GM19035 (cell line): ENCODE results near the gene GTF2F2.

Experiments used
- ATAC-seq: cut with Tn5 transposase; IDR thresholded peaks from one replicate; pipeline ENCODE4 v1.9.1; 2021; ENCODE audit not compliant: unreplicated experiment

The GTF2F2 gene

GRCh38 chr13:45209229-45209628, 88.9 kb downstream of the GTF2F2 start:
- no peak for ATAC-seq

DNA sequence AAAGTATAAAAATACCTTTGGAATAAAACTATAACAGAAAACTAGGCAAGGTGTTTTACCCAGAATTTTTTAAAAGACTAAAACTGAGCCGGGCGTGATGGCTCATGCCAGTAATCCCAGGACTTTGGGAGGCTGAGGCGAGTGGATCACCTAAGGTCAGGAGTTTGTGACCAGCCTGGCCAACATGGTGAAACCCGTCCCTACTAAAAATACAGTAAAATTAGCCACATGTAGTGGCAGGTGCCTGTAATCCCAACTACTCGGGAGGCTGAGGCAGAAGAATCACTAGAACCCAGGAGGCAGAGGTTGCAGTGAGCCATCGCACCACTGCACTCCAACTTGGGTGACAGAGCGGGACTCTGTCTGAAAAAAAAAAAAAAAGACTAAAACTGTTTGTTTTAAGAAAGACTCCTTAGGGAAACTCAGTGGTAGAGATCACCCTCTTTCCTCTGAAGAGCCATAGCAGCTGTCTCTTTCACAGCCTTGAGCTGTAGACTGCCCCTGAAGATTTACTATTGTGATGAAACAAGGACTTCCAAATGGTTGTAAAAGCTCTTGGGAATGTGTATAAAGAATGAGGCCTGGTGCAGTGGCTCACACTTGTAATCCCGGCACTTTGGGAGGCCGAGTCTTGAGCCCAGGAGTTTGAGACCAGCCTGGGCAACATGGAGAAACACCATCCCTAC, 95.2 kb downstream of the GTF2F2 start:
- ATAC-seq: no peak

GRCh38 chr13:45216193-45216592, 95.9 kb downstream of the GTF2F2 start:
- ATAC-seq: no peak

- no peak for ATAC-seq
These were observed 98.4 kb downstream of the GTF2F2 start for GRCh38 chr13:45218689-45219088.

GRCh38 chr13:45219123-45219891, 99.0 kb downstream of the GTF2F2 start:
- ATAC-seq: no peak

GRCh38 chr13:45219938-45220375, 99.6 kb downstream of the GTF2F2 start:
- no peak for ATAC-seq

DNA sequence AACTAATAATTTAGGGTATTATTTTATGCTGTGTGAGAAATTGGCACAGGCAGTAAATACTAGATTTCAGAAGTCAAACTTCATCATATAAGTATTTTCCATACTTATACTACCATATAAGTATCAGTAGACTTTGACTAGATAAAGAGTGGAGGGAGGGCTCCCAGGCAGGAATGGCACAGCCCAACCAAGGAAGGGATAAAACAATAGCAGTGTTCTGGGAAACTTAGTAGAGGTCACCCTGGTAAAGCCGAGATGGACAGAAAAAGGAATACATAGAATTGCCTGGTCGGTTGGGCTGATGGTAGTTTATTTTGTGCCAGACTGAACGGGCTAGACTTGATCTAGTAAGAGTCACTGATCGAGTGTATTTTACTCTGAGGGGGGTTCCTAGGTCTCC, 100.1 kb downstream of the GTF2F2 start:
- ATAC-seq: no peak

- no peak for ATAC-seq
These were observed 102.2 kb downstream of the GTF2F2 start for GRCh38 chr13:45222516-45222915.

GRCh38 chr13:45222919-45223318, 102.6 kb downstream of the GTF2F2 start:
- no peak for ATAC-seq

DNA sequence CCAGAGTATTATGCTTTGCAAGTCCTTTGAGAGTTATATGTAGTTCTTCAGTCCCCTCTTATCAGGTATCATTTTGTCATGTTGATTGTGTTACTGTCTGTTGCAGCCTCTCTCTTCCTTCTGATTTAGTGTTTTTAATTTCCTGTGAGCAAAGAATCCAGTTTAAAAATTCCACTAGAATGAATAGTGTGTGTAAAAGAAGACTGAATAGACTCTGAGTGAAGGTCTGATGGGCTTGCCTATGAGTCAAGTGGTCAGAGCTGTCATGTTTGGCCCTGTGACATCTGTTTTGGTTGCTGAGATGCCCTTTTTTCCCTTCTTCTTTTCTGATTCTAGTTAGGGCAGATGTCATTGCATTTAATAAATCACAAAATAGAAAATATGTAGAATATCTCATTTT, 103.9 kb downstream of the GTF2F2 start:
- no peak for ATAC-seq

- ATAC-seq: no peak
These were observed 105.1 kb downstream of the GTF2F2 start for GRCh38 chr13:45225370-45225769.

DNA sequence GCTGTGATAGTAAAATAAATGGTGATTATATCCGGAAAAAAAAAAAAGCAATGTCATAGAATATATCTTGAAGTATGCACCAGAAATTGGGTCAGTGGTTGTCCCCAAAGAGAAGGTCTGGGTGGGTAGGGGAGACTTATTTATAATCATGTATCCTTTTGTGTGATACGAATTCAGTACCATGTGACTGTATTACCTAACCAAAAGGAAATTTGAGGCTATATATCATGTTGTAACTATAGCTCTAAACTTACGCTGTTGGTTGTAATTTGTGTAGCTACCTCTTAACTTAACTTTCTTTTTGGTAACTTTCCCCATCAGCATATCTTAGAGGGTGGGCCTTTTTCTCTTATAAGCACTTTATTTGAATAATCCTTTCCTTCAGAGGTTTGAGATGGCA, 105.7 kb downstream of the GTF2F2 start:
- no peak for ATAC-seq

DNA sequence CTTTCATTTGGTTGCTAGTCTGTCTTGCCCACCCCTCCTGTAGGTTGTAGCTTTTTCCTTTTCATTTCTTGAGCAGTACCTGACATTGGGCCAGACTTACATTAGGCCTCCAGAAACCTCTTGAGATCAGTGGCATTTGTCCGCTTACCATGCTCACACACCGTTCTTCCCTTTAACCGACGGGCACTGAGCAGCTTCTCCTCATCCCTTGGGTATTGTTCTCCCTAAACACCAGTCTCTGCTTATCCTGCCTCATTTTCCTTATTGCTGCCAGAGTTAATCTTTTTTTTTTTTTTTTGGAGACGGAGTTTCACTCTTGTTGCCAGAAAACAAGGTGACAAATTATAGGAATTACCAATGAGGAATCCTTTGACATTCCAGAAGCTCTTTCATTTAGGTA, 107.7 kb downstream of the GTF2F2 start:
- ATAC-seq: no peak

GRCh38 chr13:45229172-45229571, 108.9 kb downstream of the GTF2F2 start:
- no peak for ATAC-seq

DNA sequence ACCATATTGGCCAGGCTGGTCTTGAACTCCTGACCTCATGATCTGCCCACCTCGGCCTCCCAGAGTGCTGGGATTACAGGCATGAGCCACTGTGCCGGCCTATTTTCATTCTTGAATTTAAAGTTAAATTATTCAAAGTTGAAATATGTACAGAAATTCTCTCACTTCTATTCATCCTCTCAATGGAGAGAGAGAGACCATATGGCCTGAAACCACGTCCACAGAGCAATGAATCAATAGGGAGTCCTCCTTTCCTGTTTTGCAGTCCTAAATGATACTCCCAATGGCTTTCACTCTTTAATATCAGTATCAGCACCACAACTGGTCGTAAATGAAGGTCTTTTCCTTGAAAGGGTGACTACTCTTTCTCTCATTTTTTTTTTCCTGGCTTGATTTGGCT, 111.0 kb downstream of the GTF2F2 start:
- ATAC-seq: no peak

GRCh38 chr13:45231722-45232121, 111.4 kb downstream of the GTF2F2 start:
- ATAC-seq: no peak

GRCh38 chr13:45232591-45232990, 112.3 kb downstream of the GTF2F2 start:
- no peak for ATAC-seq

DNA sequence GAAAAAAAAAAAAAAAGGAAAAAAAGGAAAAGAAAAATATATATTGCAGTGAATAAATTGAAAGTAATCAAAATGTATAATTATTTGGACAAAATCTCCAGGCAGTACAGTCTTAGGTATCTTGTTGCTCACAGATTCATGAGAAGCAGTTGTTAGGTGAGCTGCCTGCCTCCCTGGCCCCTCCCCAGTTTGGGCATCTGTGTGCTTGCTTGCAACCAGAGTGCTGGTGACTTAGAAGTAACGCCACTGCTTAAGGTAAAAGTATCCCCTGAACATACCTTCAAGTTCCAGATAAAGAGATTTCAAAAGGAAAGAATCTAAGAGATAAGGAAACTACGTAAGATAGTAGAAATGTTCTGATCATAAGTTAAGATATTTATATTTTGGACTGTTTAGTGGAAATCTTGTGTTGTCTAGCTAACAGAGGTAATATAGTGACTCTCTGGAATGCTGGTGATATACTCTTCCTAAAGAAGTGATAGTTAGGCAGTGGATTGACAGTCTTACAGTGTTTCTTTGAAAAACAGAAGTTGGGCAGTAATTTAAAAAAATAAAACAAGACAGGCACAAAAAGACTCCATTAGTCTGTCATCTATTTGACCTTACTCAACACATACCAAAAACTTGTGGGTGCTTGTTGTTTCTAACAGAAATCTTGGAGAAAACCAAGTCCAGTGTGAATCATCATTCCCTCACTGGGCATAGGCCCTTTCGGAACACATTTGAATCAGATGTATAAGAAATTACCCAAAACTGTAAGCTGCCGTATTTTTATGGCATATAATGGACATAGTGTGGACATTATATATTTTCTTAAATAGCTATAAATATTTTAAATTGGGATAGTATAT, 118.9 kb downstream of the GTF2F2 start:
- no peak for ATAC-seq

DNA sequence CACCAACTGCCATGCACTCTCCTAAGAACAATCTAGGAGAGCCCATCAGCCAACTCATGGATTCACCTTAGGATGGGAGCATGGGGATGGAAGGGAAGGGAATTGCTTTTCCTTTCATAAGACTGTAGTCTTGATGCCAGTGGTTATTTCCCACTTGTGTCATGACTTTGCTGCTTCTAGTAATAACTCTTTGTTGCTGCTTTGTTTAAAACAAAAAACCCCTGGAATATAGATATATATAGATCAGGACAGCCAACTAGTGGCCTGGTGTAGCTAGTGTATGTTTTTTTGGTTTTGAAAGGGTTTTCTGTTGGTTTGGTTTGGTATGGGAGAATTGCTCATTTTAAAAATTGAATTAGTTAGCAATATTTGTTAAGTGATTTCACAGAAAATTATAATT, 119.8 kb downstream of the GTF2F2 start:
- ATAC-seq: no peak

- no peak for ATAC-seq
These were observed 121.8 kb downstream of the GTF2F2 start for GRCh38 chr13:45242070-45242469.

GRCh38 chr13:45242524-45242923, 122.2 kb downstream of the GTF2F2 start:
- no peak for ATAC-seq

- ATAC-seq: no peak
These were observed 122.8 kb downstream of the GTF2F2 start for GRCh38 chr13:45243077-45243476.
